Measurements from ENCODE around the gene ISG20L2. TPM values are rescaled to one million over a fixed set of nuclear protein-coding genes. Genes with fewer than 3 reads are reported as not detected.
A peak's percentile ranks its signal among the peaks of the same experiment; 100 is the strongest.

Gene ISG20L2
- polyA plus RNA-seq, 1 of the 3 experiments (the other 2 are of a cell fraction): 31.6 TPM

- ChIA-PET POLR2A (interaction anchor here (1.4 kb wide), 1 partner anchor 20 kb away, joined by 8 read pairs; the partner anchor contains the start of genes ISG20L2 and METTL25B), CTCF (interaction anchor here (0.7 to 45.5 kb wide), 10 partner anchors 7 to 202 kb away, joined by 3 to 2702 read pairs (median 5); partner anchors contain the start of genes CRABP2, ISG20L2, METTL25B and NES)
- WGBS (ENCODE audit: low lambda C conversion rate): 49% methylated on average over 4 of the region's 4 CpGs
- Histone ChIP-seq H3K27me3 (ENCODE audit: insufficient read depth) (no peaks in the 10 kb centered on the region), H4K20me1 (ENCODE audit: insufficient read depth) (no peaks in the 10 kb centered on the region), H3F3A (replicated peaks; ENCODE audit: insufficient read depth) (peaks cover 45% of the 10 kb centered on the region), H2AFZ (ENCODE audit: low read depth) (no peak overlapping the region), H3K79me2 (ENCODE audit: insufficient read depth) (no peaks in the 10 kb centered on the region), H3K4me2 (peak overlapping the region; percentile 61; the same call in 1 of the 2 replicates), H3K4me3 (ENCODE audit: low read depth in 2 of 2, low read length in 1 of 2) (no peak overlapping the region), H3K36me3 (replicated peaks in 1 of 2; ENCODE audit: control insufficient read depth in 1 of 2, insufficient read depth in 2 of 2, low read length in 1 of 2) (no peaks in the 10 kb centered on the region), H3K9ac (no peak overlapping the region), H3K4me1 (ENCODE audit: control insufficient read depth in 1 of 2, insufficient read depth in 2 of 2, low read depth in 1 of 2, low read length in 1 of 2) (peaks cover 76 to 95% of the 10 kb centered on the region in 2 experiments), H3K9me3 (no peaks in the 10 kb centered on the region), H3K27ac (ENCODE audit: low read depth in 2 of 2, low read length in 1 of 2) (peak overlapping the region; percentile 8 to 98; a peak in 3 of 4 replicates), H3K9me2 (no peaks in the 10 kb centered on the region)
- no peak for DNase-seq
- TF ChIP-seq EP300 (IDR thresholded peaks at IDR 0.05; ENCODE audit: borderline replicate concordance in 1 of 2, low read depth in 1 of 2, low read length in 1 of 2): peak in 1 of 2 experiments; percentile 66; a peak in 1 of 4 replicates
- TF ChIP-seq TCF12 (IDR thresholded peaks at IDR 0.05): peak; percentile 27; the same call in 1 of the 2 replicates
- no peak for TF ChIP-seq JUND (IDR thresholded peaks at IDR 0.05)
- TF ChIP-seq YY1 (IDR thresholded peaks at IDR 0.05; ENCODE audit: low read depth): no peak
- peak; percentile 65; the same call in 1 of the 2 replicates for TF ChIP-seq RCOR1 (IDR thresholded peaks at IDR 0.05; ENCODE audit: low read length)
- no peak for TF ChIP-seq USF1 (IDR thresholded peaks at IDR 0.05; ENCODE audit: borderline replicate concordance, low read depth)
- TF ChIP-seq TAF1 (IDR thresholded peaks at IDR 0.05; ENCODE audit: borderline replicate concordance, low read depth, low read length): no peak
- 0 out of 2 replicates have a peak, but pooled peaks have one; percentile 7 for TF ChIP-seq PBX3 (IDR thresholded peaks at IDR 0.05)
- no peak for TF ChIP-seq TEAD4 (IDR thresholded peaks at IDR 0.05; ENCODE audit: borderline replicate concordance, insufficient read depth)
These were observed 20.3 kb downstream of the ISG20L2 start for GRCh38 chr1:156708218-156708661.

GRCh38 chr1:156707417-156708217, 20.9 kb downstream of the ISG20L2 start:
- H3K27ac ChIP-seq (ENCODE audit: low read depth in 2 of 2, low read length in 1 of 2): peak overlapping the region; percentile 8 to 98; a peak in 3 of 4 replicates
- no peaks in the 10 kb centered on the region for H3K9me2 ChIP-seq
- no peaks in the 10 kb centered on the region for H3K79me2 ChIP-seq (ENCODE audit: insufficient read depth)
- TF ChIP-seq PBX3 (IDR thresholded peaks at IDR 0.05) (no peak), JUND (IDR thresholded peaks at IDR 0.05) (no peak), SIN3A (IDR thresholded peaks at IDR 0.05; ENCODE audit: borderline replicate concordance, low read depth, low read length) (no peak), NFIC (IDR thresholded peaks at IDR 0.05; ENCODE audit: borderline replicate concordance) (peak; percentile 13; the same call in 1 of the 2 replicates), RXRA (IDR thresholded peaks at IDR 0.05; ENCODE audit: borderline replicate concordance, low read depth) (no peak), EZH2phosphoT487 (IDR thresholded peaks at IDR 0.05; ENCODE audit: borderline replicate concordance, low read depth) (no peak), REST (IDR thresholded peaks at IDR 0.05; ENCODE audit: low read depth, low read length) (no peak)
- H4K20me1 ChIP-seq (ENCODE audit: insufficient read depth): no peaks in the 10 kb centered on the region
- H3K27me3 ChIP-seq (ENCODE audit: insufficient read depth): no peaks in the 10 kb centered on the region
- POLR2A ChIA-PET: interaction anchor here (0.6 to 5.3 kb wide), 3 partner anchors 10 to 80 kb away, joined by 3 to 57 read pairs (median 7); no protein-coding TSS in a partner anchor
- H3K4me2 ChIP-seq: peak overlapping the region; percentile 61; the same call in 1 of the 2 replicates
- CTCF ChIA-PET: interaction anchor here (0.6 to 45.5 kb wide), 17 partner anchors 8 to 411 kb away, joined by 3 to 2702 read pairs (median 5); partner anchors contain the start of genes CRABP2, ISG20L2, METTL25B and NES
- DNase-seq: no peak
- H3K4me3 ChIP-seq (ENCODE audit: low read depth in 2 of 2, low read length in 1 of 2): no peak overlapping the region
- H3K36me3 ChIP-seq (replicated peaks in 1 of 2; ENCODE audit: control insufficient read depth in 1 of 2, insufficient read depth in 2 of 2, low read length in 1 of 2): no peaks in the 10 kb centered on the region
- H3F3A ChIP-seq (replicated peaks; ENCODE audit: insufficient read depth): peaks cover 39% of the 10 kb centered on the region
- no peak overlapping the region for H2AFZ ChIP-seq (ENCODE audit: low read depth)
- H3K4me1 ChIP-seq (ENCODE audit: control insufficient read depth in 1 of 2, insufficient read depth in 2 of 2, low read depth in 1 of 2, low read length in 1 of 2): peaks cover 76 to 96% of the 10 kb centered on the region in 2 experiments
- WGBS (ENCODE audit: low lambda C conversion rate): 44% methylated on average over 8 of the region's 8 CpGs
- H3K9ac ChIP-seq: no peak overlapping the region
- H3K9me3 ChIP-seq: no peaks in the 10 kb centered on the region

Data from SK-N-SH (cell line).